ENCODE results near the gene PITX3. TPM values are rescaled to one million over a fixed set of nuclear protein-coding genes. Genes with fewer than 3 reads are reported as not detected.

The PITX3 gene
- not detected in 2 replicates for total RNA-seq (2011; cell fraction: chromatin; rRNA removed; ENCODE audit: low replicate concordance)
- total RNA-seq (2011; cell fraction: nucleolus; rRNA removed): 0.17 and 0.53 TPM in 2 replicates
- not detected in 2 replicates for total RNA-seq (2011; cell fraction: nucleoplasm; rRNA removed)
- total RNA-seq (2014; rRNA removed) (0.37 and 0.95 TPM in 2 replicates), total RNA-seq (2014; rRNA removed; fragmentation: Illumina TruSeq; extraction: Trizol) (not detected in 2 replicates), total RNA-seq (2015; rRNA removed; fragmentation: Illumina TruSeq; extraction: Trizol) (not detected in 2 replicates), total RNA-seq (2021) (0.56 and 0.98 TPM in 2 replicates), polyA plus RNA-seq (2011; rRNA removed) (not detected in 2 replicates), polyA plus RNA-seq (2014; fragmentation: Illumina TruSeq; extraction: Trizol) (0.11 TPM in 1 of 2 replicates, not detected in the other), polyA plus RNA-seq (2014; fragmentation: Nextera tagmentation; extraction: Ambion mirVana) (not detected), polyA plus RNA-seq (2014; rRNA removed) (0.30 and 0.32 TPM in 2 replicates), polyA minus RNA-seq (2011; rRNA and poly(A)+ RNA removed) (not detected in 2 replicates), Bru-seq, nascent RNA (percentile 36 among the genes with signal in this experiment), BruChase-seq, experiment 1, labeled RNA remaining after a 2-hour chase (percentile 25 among the genes with signal in this experiment), BruChase-seq, experiment 2, labeled RNA remaining after a 6-hour chase (percentile 18 among the genes with signal in this experiment)
- polyA plus RNA-seq (2011; cell fraction: cytosol; rRNA removed): 0.12 and 0.60 TPM in 2 replicates
- polyA plus RNA-seq (2011; cell fraction: nucleus; rRNA removed): 0.10 and 0.11 TPM in 2 replicates
- 0.07 TPM in 1 of 2 replicates, not detected in the other for polyA plus RNA-seq (2012)
- not detected in 2 replicates for polyA minus RNA-seq (2011; cell fraction: cytosol; rRNA and poly(A)+ RNA removed)
- not detected in 2 replicates for polyA minus RNA-seq (2011; cell fraction: nucleus; rRNA and poly(A)+ RNA removed)
- long read RNA-seq, experiment 1, partial matches to known transcripts: 0 of 1 reads
- long read RNA-seq, experiment 1, other reads (novel, unspliced or antisense): 1 of 1 reads
- long read RNA-seq, experiment 2, partial matches to known transcripts: 1 of 2 reads
- long read RNA-seq, experiment 2, other reads (novel, unspliced or antisense): 0 of 2 reads
- long read RNA-seq, experiment 3: 0 reads

- H3K4me3 ChIP-seq: peak within 1 kb of the TSS; percentile 61
- peak; percentile 84 for FAIRE-seq
- TF ChIP-seq ZNF24 (IDR thresholded peaks at IDR 0.05) (no peak), ZNF707 (CRISPR knock-in tag; conservative IDR thresholded peaks at IDR 0.05) (no peak), TGIF2 (CRISPR knock-in tag; IDR thresholded peaks at IDR 0.05) (peak; percentile 43; the same call in 1 of the 2 replicates), RBFOX2 (IDR thresholded peaks at IDR 0.05; ENCODE audit: low read depth, low read length) (peak; percentile 64; the same call in 1 of the 2 replicates), YBX1 (IDR thresholded peaks at IDR 0.05) (no peak)
- TF ChIP-seq, protein P1, sequence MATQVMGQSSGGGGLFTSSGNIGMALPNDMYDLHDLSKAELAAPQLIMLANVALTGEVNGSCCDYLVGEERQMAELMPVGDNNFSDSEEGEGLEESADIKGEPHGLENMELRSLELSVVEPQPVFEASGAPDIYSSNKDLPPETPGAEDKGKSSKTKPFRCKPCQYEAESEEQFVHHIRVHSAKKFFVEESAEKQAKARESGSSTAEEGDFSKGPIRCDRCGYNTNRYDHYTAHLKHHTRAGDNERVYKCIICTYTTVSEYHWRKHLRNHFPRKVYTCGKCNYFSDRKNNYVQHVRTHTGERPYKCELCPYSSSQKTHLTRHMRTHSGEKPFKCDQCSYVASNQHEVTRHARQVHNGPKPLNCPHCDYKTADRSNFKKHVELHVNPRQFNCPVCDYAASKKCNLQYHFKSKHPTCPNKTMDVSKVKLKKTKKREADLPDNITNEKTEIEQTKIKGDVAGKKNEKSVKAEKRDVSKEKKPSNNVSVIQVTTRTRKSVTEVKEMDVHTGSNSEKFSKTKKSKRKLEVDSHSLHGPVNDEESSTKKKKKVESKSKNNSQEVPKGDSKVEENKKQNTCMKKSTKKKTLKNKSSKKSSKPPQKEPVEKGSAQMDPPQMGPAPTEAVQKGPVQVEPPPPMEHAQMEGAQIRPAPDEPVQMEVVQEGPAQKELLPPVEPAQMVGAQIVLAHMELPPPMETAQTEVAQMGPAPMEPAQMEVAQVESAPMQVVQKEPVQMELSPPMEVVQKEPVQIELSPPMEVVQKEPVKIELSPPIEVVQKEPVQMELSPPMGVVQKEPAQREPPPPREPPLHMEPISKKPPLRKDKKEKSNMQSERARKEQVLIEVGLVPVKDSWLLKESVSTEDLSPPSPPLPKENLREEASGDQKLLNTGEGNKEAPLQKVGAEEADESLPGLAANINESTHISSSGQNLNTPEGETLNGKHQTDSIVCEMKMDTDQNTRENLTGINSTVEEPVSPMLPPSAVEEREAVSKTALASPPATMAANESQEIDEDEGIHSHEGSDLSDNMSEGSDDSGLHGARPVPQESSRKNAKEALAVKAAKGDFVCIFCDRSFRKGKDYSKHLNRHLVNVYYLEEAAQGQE (IDR thresholded peaks at IDR 0.05; ENCODE audit: borderline replicate concordance): peak; percentile 22; the same call in 1 of the 2 replicates
- TF ChIP-seq, protein P1 (CRISPR knock-in tag; IDR thresholded peaks at IDR 0.05; ENCODE audit: low read depth): no peak
These were observed at the start of gene PITX3 for GRCh38 chr10:102241444-102242117. Gene PITX3 (minus strand): TSS chr10:102241512. CDS start chr10:102232080, 9,432 bp downstream.

More at GRCh38 chr10:102241444-102242117, at the start of gene PITX3:
- peak within 1 kb of the TSS; percentile 66 to 94 for H3K9ac ChIP-seq (ENCODE audit: insufficient read depth in 1 of 2, low read depth in 2 of 2, low read length in 2 of 2)
- H4K20me1 ChIP-seq (replicated peaks; ENCODE audit: control insufficient read depth, insufficient read depth, low read length): peaks cover under 1% of the 10 kb centered on the region; the same call in 1 of the 2 replicates
- H3K36me3 ChIP-seq (ENCODE audit: control insufficient read depth, insufficient read depth, low read length): no peaks in the 10 kb centered on the region
- H3K27me3 ChIP-seq (ENCODE audit: control insufficient read depth in 2 of 2, insufficient read depth in 2 of 2, low read length in 2 of 2): peaks cover 0 to 4% of the 10 kb centered on the region in 2 experiments; a peak in 1 of 5 replicates
- no TSS peak for BruUV-seq (replicated peaks)
- intact Hi-C loops (cut with micrococcal nuclease) (no loop called here), in situ Hi-C loops (cut with MboI) (loop anchor here (25.0 kb wide), 1 partner anchor 346 kb away; no protein-coding TSS in a partner anchor)
- ChIA-PET CTCF (ENCODE audit: low intra/inter-chr PET ratio) (interaction anchor here (0.9 kb wide), 1 partner anchor 110 kb away, joined by 4 read pairs; no protein-coding TSS in a partner anchor), POLR2A (interaction anchor here (0.6 to 1.3 kb wide), 5 partner anchors 10 to 180 kb away, joined by 3 to 10 read pairs (median 4); partner anchors contain the start of gene ELOVL3)
- peak; percentile 93 to 97 (median 96) for DNase-seq (ENCODE audit: extremely low read depth in 1 of 4, low spot score in 3 of 4)
- peaks cover 8 to 17% of the 10 kb centered on the region in 2 experiments; a peak in 4 of 5 replicates for H3K4me1 ChIP-seq (replicated peaks in 1 of 2; ENCODE audit: control insufficient read depth in 2 of 2, insufficient read depth in 2 of 2, low read length in 2 of 2)
- 2% methylated on average over 25 of the region's 57 CpGs for WGBS (ENCODE audit: insufficient coverage, low coverage, missing lambda C conversion rate)
- peak; percentile 84 for ATAC-seq
- H3K27ac ChIP-seq (ENCODE audit: extremely low read depth, low read depth, low read length): peak within 1 kb of the TSS; percentile 35; the same call in 1 of the 3 replicates
- H3K4me2 ChIP-seq (ENCODE audit: insufficient read depth, low read length): peak within 1 kb of the TSS; percentile 87
- H3K9me1 ChIP-seq (ENCODE audit: control insufficient read depth, insufficient read depth, low read length): no peaks in the 10 kb centered on the region
- H3K79me2 ChIP-seq (ENCODE audit: control insufficient read depth, insufficient read depth, low read length): peaks cover 14% of the 10 kb centered on the region
- H2AFZ ChIP-seq (ENCODE audit: low read depth, low read length): peak within 1 kb of the TSS; percentile 76
- no peaks in the 10 kb centered on the region for H3K9me3 ChIP-seq (replicated peaks; ENCODE audit: control insufficient read depth, insufficient read depth, low read depth, low read length)
